K562 (cell line): ENCODE measurements around the gene CACTIN. TPM values are rescaled to one million over a fixed set of nuclear protein-coding genes. Genes with fewer than 3 reads are reported as not detected.

Experiments used
- ATAC-seq: fragments of 200-7000 bp; cut with Tn5 transposase; 3 replicates; pipeline ENCODE4 v1.9.1; 2020; ENCODE audit warnings: moderate library complexity
- BruUV-seq: library from RNA; stranded (reverse); fragments of 400-500 nt; replicated peaks from 2 replicates; lab custom pipeline; 2021; lab: Mats Ljungman, UMichigan
- CTCF ChIA-PET: fragments of 300-600 bp; formaldehyde crosslinking; extraction: SDS; loops from one replicate; lab custom pipeline; 2021; ENCODE audit warnings: low intra/inter-chr PET ratio; lab: Yijun Ruan, JAX
- POLR2A ChIA-PET: fragments of 300-600, 350-650 bp; sonication (Branson Sonifier 250); formaldehyde crosslinking; extraction: SDS; loops from one replicate; lab custom pipeline; 2021; ENCODE audit warnings: antibody characterized with exemption, inconsistent platforms; lab: Yijun Ruan, JAX
- DNase-seq, 4 experiments: peaks; one replicate each; pipeline versions ENCODE4 v3.0.0 to v3.0.0-alpha.2; 2011 to 2018; ENCODE audit warnings: low spot score in 3 of 4, mixed read lengths in 3 of 4; ENCODE audit errors: extremely low read depth in 1 of 4
- FAIRE-seq: peaks from 2 replicates; lab custom pipeline; 2011; peaks lifted over from hg19 to GRCh38; lab: Jason Lieb, UNC
- H2AFZ ChIP-seq: 2 replicates; pipeline ENCODE4 v1.6.0; 2011; ENCODE audit warnings: low read depth, low read length, control low read depth, inconsistent platforms
- H3K27ac ChIP-seq: fragments of 200-600 bp; 3 replicates; pipeline ENCODE4 v1.8.0; 2011; ENCODE audit warnings: low read depth, mild to moderate bottlenecking, control low read depth, inconsistent platforms, low read length, moderate library complexity, mixed read lengths; ENCODE audit errors: extremely low read depth
- H3K27me3 ChIP-seq, 2 experiments: fragments of 300-600 bp in 1 of 2; 2 replicates in 1 of 2; 3 replicates in 1 of 2; pipeline versions ENCODE4 v1.6.0 to v1.8.0; 2011; ENCODE audit warnings: inconsistent platforms in 2 of 2, low read length in 2 of 2, mild to moderate bottlenecking in 1 of 2, mixed read lengths in 1 of 2, moderate library complexity in 1 of 2; ENCODE audit not compliant: control insufficient read depth in 2 of 2, insufficient read depth in 2 of 2
- H3K36me3 ChIP-seq: fragments of 300-600 bp; 3 replicates; pipeline ENCODE4 v1.8.0; 2011; ENCODE audit warnings: mild to moderate bottlenecking, low read length, inconsistent platforms; ENCODE audit not compliant: control insufficient read depth, insufficient read depth
- H3K4me1 ChIP-seq, 2 experiments: fragments of 200-600 bp in 1 of 2; replicated peaks in 1 of 2; 2 replicates in 1 of 2; 3 replicates in 1 of 2; pipeline versions ENCODE4 v1.5.1 to v1.8.0; 2011; ENCODE audit warnings: inconsistent platforms in 2 of 2, low read length in 2 of 2, mild to moderate bottlenecking in 1 of 2, mixed read lengths in 1 of 2, moderate library complexity in 1 of 2; ENCODE audit not compliant: control insufficient read depth in 2 of 2, insufficient read depth in 2 of 2
- H3K4me2 ChIP-seq: 2 replicates; pipeline ENCODE4 v1.6.1; 2011; ENCODE audit warnings: low read length, control low read depth, inconsistent platforms, mixed read lengths; ENCODE audit not compliant: insufficient read depth
- H3K4me3 ChIP-seq: fragments of 200-600 bp; sonication (generic), shearing (Covaris generic); 2 replicates; pipeline ENCODE4 v1.5.1; 2016; ENCODE audit warnings: control low read depth, inconsistent platforms
- H3K79me2 ChIP-seq: fragments of 200-600 bp; 3 replicates; pipeline ENCODE4 v1.8.0; 2011; ENCODE audit warnings: low read length, inconsistent platforms; ENCODE audit not compliant: control insufficient read depth, insufficient read depth
- H3K9ac ChIP-seq, 2 experiments: 2 replicates each; pipeline versions ENCODE4 v1.6.0 to v1.6.1; 2011; ENCODE audit warnings: low read depth in 2 of 2, low read length in 2 of 2, control low read depth in 1 of 2, inconsistent platforms in 1 of 2, mild to moderate bottlenecking in 1 of 2, mixed read lengths in 1 of 2; ENCODE audit not compliant: insufficient read depth in 1 of 2
- H3K9me1 ChIP-seq: one replicate; pipeline ENCODE4 v1.6.0; 2011; ENCODE audit warnings: inconsistent platforms, mild to moderate bottlenecking, low read length, moderate library complexity; ENCODE audit not compliant: control insufficient read depth, insufficient read depth
- H3K9me3 ChIP-seq: replicated peaks from 2 replicates; pipeline ENCODE4 v1.5.1; 2011; ENCODE audit warnings: low read depth, low read length, inconsistent platforms; ENCODE audit not compliant: control insufficient read depth, insufficient read depth
- H4K20me1 ChIP-seq: replicated peaks from 2 replicates; pipeline ENCODE4 v1.6.1; 2011; ENCODE audit warnings: low read length, inconsistent platforms, mixed read lengths; ENCODE audit not compliant: control insufficient read depth, insufficient read depth
- CREB3L1 ChIP-seq: fragments of 450-650 bp; IDR thresholded peaks from 2 replicates; pipeline ENCODE4 v1.6.1; 2014; ENCODE audit warnings: low read depth, mild to moderate bottlenecking, moderate library complexity, borderline replicate concordance
- POLR2AphosphoS2 ChIP-seq: IDR thresholded peaks from 2 replicates; pipeline ENCODE4 v1.6.1; 2012; ENCODE audit warnings: low read length, improper control_type of control experiment
- POLR3G ChIP-seq: IDR thresholded peaks from 2 replicates; pipeline ENCODE4 v1.6.1; 2011; ENCODE audit not compliant: insufficient read length, insufficient replicate concordance; ENCODE audit errors: extremely low read depth
- TFAP4 ChIP-seq: sonication (generic); formaldehyde crosslinking; IDR thresholded peaks from 2 replicates; pipeline ENCODE4 v1.8.0; 2022; ENCODE audit warnings: missing genetic modification reagents, mild to moderate bottlenecking, moderate library complexity, borderline replicate concordance
- XRCC4 ChIP-seq: IDR thresholded peaks from one replicate; pipeline ENCODE4 v1.6.1; 2011; ENCODE audit not compliant: insufficient read depth, insufficient read length; ENCODE audit errors: extremely low read depth
- WGBS: fragments of 100-300 bp; shearing (Covaris generic); methylation state at CpG from one replicate; pipeline ENCODE4 v1.1.6; 2016; ENCODE audit warnings: low coverage, mixed read lengths; ENCODE audit not compliant: insufficient coverage; ENCODE audit errors: missing lambda C conversion rate; 5-methylcytosine and 5-hydroxymethylcytosine counted together
- in situ Hi-C: fragments of 300-500 bp; cut with MboI; formaldehyde crosslinking; loops from 4 replicates; pipeline ENCODE4 v1.15.0; 2018; ENCODE audit warnings: inconsistent platforms, mixed read lengths
- intact Hi-C: fragments of 100-400 bp; cut with micrococcal nuclease; formaldehyde crosslinking; loops from 2 replicates; pipeline ENCODE4 v1.14.2; 2022
- polyA plus RNA-seq, 8 experiments: library from polyadenylated mRNA; depleted of rRNA in 4 of 8; stranded (reverse) in 5 of 8; unstranded in 3 of 8; fragments of >200 nt; fragmentation: Nextera tagmentation in 2 of 8; fragmentation: Illumina TruSeq in 1 of 8; extraction: Ambion mirVana in 2 of 8; extraction: Trizol in 1 of 8; gene quantifications; 2 replicates each; pipeline versions ENCODE4 v1.2.1 to v1.2.3, GENCODE V29; 2011 to 2014; ENCODE audit warnings: inconsistent platforms in 1 of 8, missing spikeins in 1 of 8
- total RNA-seq, 7 experiments: library from RNA; depleted of rRNA in 6 of 7; stranded (reverse); fragments of >200 nt in 6 of 7; fragmentation: Illumina TruSeq in 2 of 7; extraction: Trizol in 2 of 7; gene quantifications; 2 replicates each; pipeline versions ENCODE4 v1.2.1 to v1.2.3, GENCODE V29; 2011 to 2021; ENCODE audit warnings: low replicate concordance in 1 of 7

Gene CACTIN
- total and polyA plus RNA-seq, 9 of the 15 experiments (the other 6 are each of a cell fraction or from before 2014, with no cell fraction given) = 0.15 to 49.2 (median 15.0) TPM

DNA sequence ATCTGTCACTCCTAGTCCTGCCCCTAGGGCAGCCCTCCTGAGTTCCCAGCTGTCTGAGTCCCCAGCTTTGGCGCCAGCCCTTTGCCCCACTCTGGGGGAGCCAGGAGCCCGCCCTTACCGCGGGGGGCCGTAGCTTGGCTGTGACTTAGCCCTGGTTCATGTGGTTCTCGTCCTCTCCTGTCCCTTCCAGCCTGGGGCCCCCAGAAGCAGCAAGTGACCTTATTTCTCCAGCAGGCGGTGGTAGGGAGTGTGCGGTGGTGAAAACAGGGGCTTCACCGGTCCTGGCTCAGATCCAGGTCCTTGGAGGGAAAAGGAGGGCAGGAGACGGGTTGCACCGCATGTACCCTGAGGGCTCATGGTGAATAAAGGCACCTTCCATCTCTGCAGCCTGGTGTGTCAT lies 33.4 kb downstream of the CACTIN start (continued):
- peak; percentile 46; the same call in 1 of the 2 replicates for TF ChIP-seq POLR2AphosphoS2
- TF ChIP-seq XRCC4 = no peak
- TF ChIP-seq, all 486 proteins: peak for 4

GRCh38 chr19:3591876-3592613 lies 34.5 kb downstream of the CACTIN start:
- no peaks in the 10 kb centered on the region for H4K20me1 ChIP-seq
- POLR2A ChIA-PET = interaction anchor here (0.5 to 3.1 kb wide), 9 partner anchors 7 to 1213 kb away, joined by 3 to 29 read pairs (median 4); partner anchors contain the start of genes GIPC3 and TBXA2R
- no peak overlapping the region for H2AFZ ChIP-seq
- BruUV-seq = no TSS peak
- no peak overlapping the region for H3K27ac ChIP-seq
- no peaks in the 10 kb centered on the region for H3K79me2 ChIP-seq
- peaks cover 14% of the 10 kb centered on the region for H3K9me3 ChIP-seq
- no peaks in the 10 kb centered on the region for H3K9me1 ChIP-seq
- H3K36me3 ChIP-seq = peaks cover 3% of the 10 kb centered on the region; the same call in 1 of the 3 replicates
- no peak for FAIRE-seq
- no peak for TF ChIP-seq POLR3G
- TF ChIP-seq CREB3L1 = peak; percentile 49; the same call in 1 of the 2 replicates
- TF ChIP-seq TFAP4 (CRISPR knock-in tag) = peak; percentile 19; the same call in 1 of the 2 replicates
- TF ChIP-seq, all 486 proteins: peak for 2
- WGBS = 56% methylated on average over 8 of the region's 9 CpGs
- Histone ChIP-seq H3K4me2 (no peak overlapping the region), H3K9ac (no peak overlapping the region), H3K4me1 (peaks cover 0 to 14% of the 10 kb centered on the region in 2 experiments; a peak in 1 of 5 replicates), H3K4me3 (no peak overlapping the region), H3K27me3 (no peaks in the 10 kb centered on the region)
- CTCF ChIA-PET = no interaction called here
- DNase-seq (no peak), ATAC-seq (no peak)
- intact Hi-C loops (no loop called here), in situ Hi-C loops (no loop called here)
